ENCODE data around the gene LGALSL. TPM values are rescaled to one million over a fixed set of nuclear protein-coding genes. Genes with fewer than 3 reads are reported as not detected.
A peak's percentile ranks its signal among the peaks of the same experiment; 100 is the strongest.

LGALSL gene
- total and polyA plus RNA-seq, 2 of the 13 experiments (the other 11 are each of a cell fraction or from before 2014, with no cell fraction given) = 15.4 to 20.0 TPM

DNA sequence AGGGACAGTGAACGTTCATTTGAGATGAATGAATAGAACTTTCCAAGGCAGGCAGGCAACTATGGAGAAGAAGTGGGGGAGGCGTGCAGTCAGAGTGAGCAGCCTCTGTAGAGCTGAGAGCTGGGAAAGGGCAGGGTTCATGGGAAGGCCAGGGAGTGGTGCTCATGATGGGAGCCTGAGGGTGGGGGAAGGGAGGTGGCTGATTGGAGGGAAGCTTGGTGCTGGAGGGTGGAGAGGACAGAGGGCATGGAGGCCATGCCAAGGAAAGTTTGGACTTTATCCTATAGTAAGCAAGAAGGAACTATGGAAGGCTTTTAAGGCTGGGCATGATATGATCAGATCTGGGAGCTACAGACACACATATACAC is 47.6 kb upstream of the LGALSL start (continued):
- TF ChIP-seq, protein P1, sequence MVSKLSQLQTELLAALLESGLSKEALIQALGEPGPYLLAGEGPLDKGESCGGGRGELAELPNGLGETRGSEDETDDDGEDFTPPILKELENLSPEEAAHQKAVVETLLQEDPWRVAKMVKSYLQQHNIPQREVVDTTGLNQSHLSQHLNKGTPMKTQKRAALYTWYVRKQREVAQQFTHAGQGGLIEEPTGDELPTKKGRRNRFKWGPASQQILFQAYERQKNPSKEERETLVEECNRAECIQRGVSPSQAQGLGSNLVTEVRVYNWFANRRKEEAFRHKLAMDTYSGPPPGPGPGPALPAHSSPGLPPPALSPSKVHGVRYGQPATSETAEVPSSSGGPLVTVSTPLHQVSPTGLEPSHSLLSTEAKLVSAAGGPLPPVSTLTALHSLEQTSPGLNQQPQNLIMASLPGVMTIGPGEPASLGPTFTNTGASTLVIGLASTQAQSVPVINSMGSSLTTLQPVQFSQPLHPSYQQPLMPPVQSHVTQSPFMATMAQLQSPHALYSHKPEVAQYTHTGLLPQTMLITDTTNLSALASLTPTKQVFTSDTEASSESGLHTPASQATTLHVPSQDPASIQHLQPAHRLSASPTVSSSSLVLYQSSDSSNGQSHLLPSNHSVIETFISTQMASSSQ (IDR thresholded peaks at IDR 0.05; ENCODE audit: low read depth) = no peak
- TF ChIP-seq, protein P1 (CRISPR knock-in tag; IDR thresholded peaks at IDR 0.05; ENCODE audit: borderline replicate concordance) = no peak
- peak; percentile 32; the same call in 1 of the 2 replicates for TF ChIP-seq RXRA (CRISPR knock-in tag; IDR thresholded peaks at IDR 0.05)
- TF ChIP-seq, protein P2, sequence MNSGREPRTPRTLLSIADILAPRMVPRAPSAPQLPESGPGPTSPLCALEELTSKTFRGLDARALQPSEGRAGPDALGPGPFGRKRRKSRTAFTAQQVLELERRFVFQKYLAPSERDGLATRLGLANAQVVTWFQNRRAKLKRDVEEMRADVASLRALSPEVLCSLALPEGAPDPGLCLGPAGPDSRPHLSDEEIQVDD (CRISPR knock-in tag; IDR thresholded peaks at IDR 0.05; ENCODE audit: borderline replicate concordance) = no peak
- TF ChIP-seq SMARCC2 (IDR thresholded peaks at IDR 0.05) = no peak
- peak; percentile 25; the same call in 1 of the 2 replicates for TF ChIP-seq HNF4G (IDR thresholded peaks at IDR 0.05; ENCODE audit: borderline replicate concordance, low read depth, low read length)
- TF ChIP-seq HNF4G (CRISPR knock-in tag; IDR thresholded peaks at IDR 0.05; ENCODE audit: borderline replicate concordance, low read depth) = no peak
- TF ChIP-seq ZNF496 (CRISPR knock-in tag; IDR thresholded peaks at IDR 0.05; ENCODE audit: insufficient replicate concordance) = no peak
- TF ChIP-seq ISL2 (CRISPR knock-in tag; IDR thresholded peaks at IDR 0.05) = no peak
- TF ChIP-seq, protein P3, sequence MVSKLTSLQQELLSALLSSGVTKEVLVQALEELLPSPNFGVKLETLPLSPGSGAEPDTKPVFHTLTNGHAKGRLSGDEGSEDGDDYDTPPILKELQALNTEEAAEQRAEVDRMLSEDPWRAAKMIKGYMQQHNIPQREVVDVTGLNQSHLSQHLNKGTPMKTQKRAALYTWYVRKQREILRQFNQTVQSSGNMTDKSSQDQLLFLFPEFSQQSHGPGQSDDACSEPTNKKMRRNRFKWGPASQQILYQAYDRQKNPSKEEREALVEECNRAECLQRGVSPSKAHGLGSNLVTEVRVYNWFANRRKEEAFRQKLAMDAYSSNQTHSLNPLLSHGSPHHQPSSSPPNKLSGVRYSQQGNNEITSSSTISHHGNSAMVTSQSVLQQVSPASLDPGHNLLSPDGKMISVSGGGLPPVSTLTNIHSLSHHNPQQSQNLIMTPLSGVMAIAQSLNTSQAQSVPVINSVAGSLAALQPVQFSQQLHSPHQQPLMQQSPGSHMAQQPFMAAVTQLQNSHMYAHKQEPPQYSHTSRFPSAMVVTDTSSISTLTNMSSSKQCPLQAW (CRISPR knock-in tag; IDR thresholded peaks at IDR 0.05) = no peak; the same call in 1 of the 2 replicates
- 0 out of 2 replicates have a peak, but pooled peaks have one; percentile 38 for TF ChIP-seq RXRB (CRISPR knock-in tag; IDR thresholded peaks at IDR 0.05; ENCODE audit: borderline replicate concordance)
- no peak for TF ChIP-seq ZNF317 (CRISPR knock-in tag; IDR thresholded peaks at IDR 0.05)
- TF ChIP-seq ZNF724P (CRISPR knock-in tag; IDR thresholded peaks at IDR 0.05; ENCODE audit: borderline replicate concordance) = no peak
- TF ChIP-seq NR2F1 (CRISPR knock-in tag; IDR thresholded peaks at IDR 0.05) = 0 out of 4 replicates have a peak, but pooled peaks of 1 of the 2 experiments have one; percentile 20
- no peak for TF ChIP-seq AHR (CRISPR knock-in tag; IDR thresholded peaks at IDR 0.05)
- TF ChIP-seq ZNF230 (CRISPR knock-in tag; IDR thresholded peaks at IDR 0.05) = no peak
- TF ChIP-seq NR2F6 (IDR thresholded peaks at IDR 0.05) = peak; percentile 23; the same call in 1 of the 2 replicates
- peak; percentile 42; the same call in 1 of the 2 replicates for TF ChIP-seq NR2F6 (CRISPR knock-in tag; IDR thresholded peaks at IDR 0.05)
- TF ChIP-seq MLX (CRISPR knock-in tag; IDR thresholded peaks at IDR 0.05) = no peak
- TF ChIP-seq ZNF235 (CRISPR knock-in tag; IDR thresholded peaks at IDR 0.05; ENCODE audit: borderline replicate concordance) = no peak
- TF ChIP-seq, protein P4, sequence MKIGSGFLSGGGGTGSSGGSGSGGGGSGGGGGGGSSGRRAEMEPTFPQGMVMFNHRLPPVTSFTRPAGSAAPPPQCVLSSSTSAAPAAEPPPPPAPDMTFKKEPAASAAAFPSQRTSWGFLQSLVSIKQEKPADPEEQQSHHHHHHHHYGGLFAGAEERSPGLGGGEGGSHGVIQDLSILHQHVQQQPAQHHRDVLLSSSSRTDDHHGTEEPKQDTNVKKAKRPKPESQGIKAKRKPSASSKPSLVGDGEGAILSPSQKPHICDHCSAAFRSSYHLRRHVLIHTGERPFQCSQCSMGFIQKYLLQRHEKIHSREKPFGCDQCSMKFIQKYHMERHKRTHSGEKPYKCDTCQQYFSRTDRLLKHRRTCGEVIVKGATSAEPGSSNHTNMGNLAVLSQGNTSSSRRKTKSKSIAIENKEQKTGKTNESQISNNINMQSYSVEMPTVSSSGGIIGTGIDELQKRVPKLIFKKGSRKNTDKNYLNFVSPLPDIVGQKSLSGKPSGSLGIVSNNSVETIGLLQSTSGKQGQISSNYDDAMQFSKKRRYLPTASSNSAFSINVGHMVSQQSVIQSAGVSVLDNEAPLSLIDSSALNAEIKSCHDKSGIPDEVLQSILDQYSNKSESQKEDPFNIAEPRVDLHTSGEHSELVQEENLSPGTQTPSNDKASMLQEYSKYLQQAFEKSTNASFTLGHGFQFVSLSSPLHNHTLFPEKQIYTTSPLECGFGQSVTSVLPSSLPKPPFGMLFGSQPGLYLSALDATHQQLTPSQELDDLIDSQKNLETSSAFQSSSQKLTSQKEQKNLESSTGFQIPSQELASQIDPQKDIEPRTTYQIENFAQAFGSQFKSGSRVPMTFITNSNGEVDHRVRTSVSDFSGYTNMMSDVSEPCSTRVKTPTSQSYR (CRISPR knock-in tag; IDR thresholded peaks at IDR 0.05; ENCODE audit: borderline replicate concordance) = peak; percentile 83; the same call in 1 of the 2 replicates
- TF ChIP-seq ZNF253 (CRISPR knock-in tag; IDR thresholded peaks at IDR 0.05; ENCODE audit: borderline replicate concordance) = no peak
